Lower leg skin (tissue), 3 donors: ENCODE data around the gene TSPAN7.

Source experiments
- POLR2A ChIP-seq, 2 donors: fragments of 450-650 bp; IDR thresholded peaks; one replicate each; pipeline ENCODE4 v1.6.1; 2016 to 2017; ENCODE audit warnings: antibody characterized with exemption in 2 of 2, mild to moderate bottlenecking in 1 of 2, moderate library complexity in 1 of 2
- TF ChIP-seq, protein P1 (sequence below), 3 donors: fragments of 450-650 bp; IDR thresholded peaks; one replicate each; pipeline ENCODE4 v1.5.1; 2016; ENCODE audit warnings: antibody characterized with exemption in 3 of 3, mild to moderate bottlenecking in 3 of 3, moderate library complexity in 2 of 3

DNA sequence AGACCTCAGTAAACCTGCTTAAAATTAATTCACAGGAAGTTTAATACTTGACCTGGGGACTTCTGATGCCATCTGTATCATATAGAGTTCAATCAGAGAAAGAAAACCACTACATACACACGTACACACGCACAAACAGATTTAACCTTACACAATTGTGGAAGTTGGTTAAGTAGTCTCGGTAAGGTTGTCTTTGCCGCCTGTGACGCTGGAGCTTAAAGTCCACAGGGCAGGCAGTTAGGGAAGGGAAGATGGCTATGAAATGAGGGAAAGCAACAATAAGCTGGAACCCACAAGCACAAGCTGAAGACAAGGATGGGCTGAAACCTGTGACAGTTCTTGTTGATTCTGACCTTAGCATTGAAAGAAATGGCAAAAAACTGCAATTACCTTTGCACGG, 41.7 kb upstream of the TSPAN7 start:
- TF ChIP-seq, protein P1, sequence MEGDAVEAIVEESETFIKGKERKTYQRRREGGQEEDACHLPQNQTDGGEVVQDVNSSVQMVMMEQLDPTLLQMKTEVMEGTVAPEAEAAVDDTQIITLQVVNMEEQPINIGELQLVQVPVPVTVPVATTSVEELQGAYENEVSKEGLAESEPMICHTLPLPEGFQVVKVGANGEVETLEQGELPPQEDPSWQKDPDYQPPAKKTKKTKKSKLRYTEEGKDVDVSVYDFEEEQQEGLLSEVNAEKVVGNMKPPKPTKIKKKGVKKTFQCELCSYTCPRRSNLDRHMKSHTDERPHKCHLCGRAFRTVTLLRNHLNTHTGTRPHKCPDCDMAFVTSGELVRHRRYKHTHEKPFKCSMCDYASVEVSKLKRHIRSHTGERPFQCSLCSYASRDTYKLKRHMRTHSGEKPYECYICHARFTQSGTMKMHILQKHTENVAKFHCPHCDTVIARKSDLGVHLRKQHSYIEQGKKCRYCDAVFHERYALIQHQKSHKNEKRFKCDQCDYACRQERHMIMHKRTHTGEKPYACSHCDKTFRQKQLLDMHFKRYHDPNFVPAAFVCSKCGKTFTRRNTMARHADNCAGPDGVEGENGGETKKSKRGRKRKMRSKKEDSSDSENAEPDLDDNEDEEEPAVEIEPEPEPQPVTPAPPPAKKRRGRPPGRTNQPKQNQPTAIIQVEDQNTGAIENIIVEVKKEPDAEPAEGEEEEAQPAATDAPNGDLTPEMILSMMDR (IDR thresholded peaks at IDR 0.05), result no peak
- TF ChIP-seq POLR2A (IDR thresholded peaks at IDR 0.05), result no peak
